HG03045 (cell line): ENCODE measurements around the gene KANTR.
"Not testable (repeated sequence)": the region's sequence is repeated elsewhere in the genome, so short reads cannot be mapped to it uniquely, and the experiment has no call there.

Experiments
- ATAC-seq: cut with Tn5 transposase; IDR thresholded peaks from one replicate; pipeline ENCODE4 v1.9.1; 2021; ENCODE audit warnings: mild to moderate bottlenecking, moderate library complexity; ENCODE audit not compliant: unreplicated experiment

The KANTR gene

GRCh38 chrX:53125506-53125905, 31.6 kb downstream of the KANTR start:
- no peak for ATAC-seq

GRCh38 chrX:53126377-53126776, 32.4 kb downstream of the KANTR start:
- ATAC-seq: no peak

GRCh38 chrX:53128097-53128749, 34.3 kb downstream of the KANTR start:
- ATAC-seq: no peak

- no peak for ATAC-seq
These were observed 39.5 kb downstream of the KANTR start for GRCh38 chrX:53133400-53133799.

GRCh38 chrX:53135581-53135980, 41.6 kb downstream of the KANTR start:
- no peak for ATAC-seq

- ATAC-seq: no peak
These were observed 59.6 kb downstream of the KANTR start for GRCh38 chrX:53153581-53153980.

- no peak for ATAC-seq
These were observed 61.7 kb downstream of the KANTR start for GRCh38 chrX:53155512-53156206.

GRCh38 chrX:53156207-53156596, 62.3 kb downstream of the KANTR start:
- ATAC-seq: no peak

GRCh38 chrX:53159184-53159583, 65.2 kb downstream of the KANTR start:
- ATAC-seq: no peak

- ATAC-seq: no peak
These were observed 66.5 kb downstream of the KANTR start for GRCh38 chrX:53160297-53160983.

- no peak for ATAC-seq
These were observed 69.5 kb downstream of the KANTR start for GRCh38 chrX:53163436-53163835.

- ATAC-seq: not testable (repeated sequence)
These were observed 70.6 kb downstream of the KANTR start for GRCh38 chrX:53164566-53164965.

GRCh38 chrX:53166103-53166502, 72.2 kb downstream of the KANTR start:
- ATAC-seq: no peak

GRCh38 chrX:53171356-53171755, 77.4 kb downstream of the KANTR start:
- ATAC-seq: no peak
